HG02571 (cell line): ENCODE data around the gene MCTP1.

ENCODE experiments used
- ATAC-seq: cut with Tn5 transposase; IDR thresholded peaks from one replicate; pipeline ENCODE4 v1.9.1; 2021; ENCODE audit warnings: mild to moderate bottlenecking, moderate library complexity; ENCODE audit not compliant: unreplicated experiment

Gene MCTP1

DNA sequence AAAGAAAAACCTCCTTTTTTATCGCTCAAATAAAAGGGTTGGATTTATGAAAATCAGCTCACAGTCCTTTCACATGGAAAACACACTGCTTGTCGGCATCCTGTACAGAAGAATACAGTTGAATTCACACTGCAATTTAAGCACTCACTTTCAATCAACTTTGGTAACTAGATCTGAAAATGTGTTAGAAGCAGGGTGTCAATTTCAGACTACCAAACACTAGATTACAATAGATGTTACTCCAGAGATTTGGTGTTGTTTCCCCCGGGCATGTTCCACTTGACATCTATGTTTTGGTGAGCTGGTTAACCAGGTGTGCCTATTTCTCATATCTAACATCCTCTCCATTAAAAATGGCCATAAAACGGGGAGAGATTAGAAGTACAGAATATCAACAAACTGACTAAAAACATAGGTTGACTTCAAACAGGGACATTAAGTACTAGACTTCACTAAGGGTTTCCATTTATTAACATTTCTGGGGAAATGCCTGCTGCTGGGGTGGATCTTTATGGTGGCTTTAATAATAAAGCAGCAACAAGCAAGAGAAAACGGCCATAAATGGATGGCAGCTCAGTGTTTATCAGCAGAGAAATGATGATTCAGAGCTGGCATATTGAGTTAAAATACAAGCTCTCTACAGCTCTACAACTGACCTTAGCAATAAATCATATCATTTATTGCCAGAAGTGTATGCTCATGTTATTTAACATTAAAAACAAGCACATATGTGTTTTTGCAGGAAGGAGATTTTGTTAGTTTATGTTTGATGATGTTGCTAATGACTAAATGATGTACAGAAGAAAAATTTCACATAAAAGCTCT, 507.6 kb downstream of the MCTP1 start:
- ATAC-seq, result no peak

DNA sequence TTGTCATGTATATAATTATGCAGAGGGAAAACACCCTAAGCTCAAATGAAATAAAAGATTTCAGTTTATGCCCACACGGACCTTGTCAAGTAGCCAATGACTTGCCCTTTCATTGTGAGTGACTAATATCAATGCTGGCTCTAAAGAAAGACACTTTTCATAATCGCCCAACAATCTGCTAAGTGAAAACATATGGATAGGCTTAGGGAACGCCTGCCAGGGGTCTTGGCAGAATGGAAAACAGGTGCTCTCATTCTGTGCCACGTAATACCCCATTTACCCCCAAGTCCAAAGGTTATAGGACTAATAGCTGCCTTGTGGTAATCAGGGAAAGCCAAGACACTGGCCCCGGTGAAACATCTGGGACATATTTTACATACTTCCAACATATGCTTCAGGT, 508.7 kb downstream of the MCTP1 start:
- no peak for ATAC-seq

DNA sequence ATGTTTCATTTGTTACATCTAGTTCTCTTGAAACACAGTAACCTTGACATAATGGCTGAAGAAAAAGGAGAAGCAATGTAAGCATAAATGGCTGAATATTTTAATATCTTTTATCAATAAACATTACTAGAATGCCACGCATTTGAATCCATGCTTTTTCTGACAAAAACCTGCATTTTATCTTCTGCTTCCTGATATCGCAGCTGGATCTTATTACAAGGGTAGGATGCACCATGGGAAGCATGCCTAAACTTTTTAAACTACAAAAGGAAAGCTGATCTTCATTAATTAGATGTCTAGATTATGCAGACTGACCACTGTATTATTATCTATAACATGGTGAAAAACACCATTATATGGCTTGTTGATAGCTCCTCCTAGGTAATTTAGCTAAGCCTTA, 509.8 kb downstream of the MCTP1 start:
- no peak for ATAC-seq

DNA sequence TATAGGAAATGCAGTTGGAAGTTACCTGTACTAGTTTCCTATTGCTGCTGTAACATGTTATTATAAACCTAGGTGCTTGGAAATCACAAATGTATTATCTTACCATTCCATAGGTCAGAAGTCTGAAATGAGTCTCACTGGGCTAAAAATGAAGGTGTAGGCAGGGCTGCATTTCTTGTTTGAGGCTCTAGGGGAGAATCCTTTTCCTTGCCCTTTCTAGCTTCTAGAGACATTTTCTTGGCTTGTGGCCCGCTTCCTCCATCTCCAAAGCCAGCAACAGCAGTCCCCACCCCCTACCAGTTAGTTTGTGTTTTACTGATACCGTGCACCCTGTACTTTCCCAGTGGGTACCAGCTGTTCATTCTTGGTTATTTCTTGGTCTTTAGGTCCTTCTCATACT, 513.2 kb downstream of the MCTP1 start:
- ATAC-seq, result no peak

DNA sequence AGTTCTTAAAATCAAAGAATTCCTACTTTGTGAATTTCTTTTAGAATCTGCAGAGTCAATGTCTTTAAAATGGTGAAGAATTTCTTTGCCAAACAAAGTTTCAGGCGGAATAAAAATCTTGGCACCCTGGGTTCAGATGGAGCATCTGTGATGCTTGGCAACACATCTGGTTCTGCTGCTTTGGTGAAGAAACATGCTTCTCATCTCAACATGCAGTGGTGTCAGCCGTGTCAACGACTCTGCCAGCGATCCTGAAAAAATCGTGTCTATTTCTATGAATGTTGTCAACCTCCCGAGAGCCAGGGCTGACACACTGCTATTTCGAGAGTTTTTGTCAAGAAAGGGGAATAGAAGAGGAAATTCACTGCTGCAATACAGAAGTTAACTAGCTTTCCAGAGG, 514.9 kb downstream of the MCTP1 start:
- no peak for ATAC-seq

DNA sequence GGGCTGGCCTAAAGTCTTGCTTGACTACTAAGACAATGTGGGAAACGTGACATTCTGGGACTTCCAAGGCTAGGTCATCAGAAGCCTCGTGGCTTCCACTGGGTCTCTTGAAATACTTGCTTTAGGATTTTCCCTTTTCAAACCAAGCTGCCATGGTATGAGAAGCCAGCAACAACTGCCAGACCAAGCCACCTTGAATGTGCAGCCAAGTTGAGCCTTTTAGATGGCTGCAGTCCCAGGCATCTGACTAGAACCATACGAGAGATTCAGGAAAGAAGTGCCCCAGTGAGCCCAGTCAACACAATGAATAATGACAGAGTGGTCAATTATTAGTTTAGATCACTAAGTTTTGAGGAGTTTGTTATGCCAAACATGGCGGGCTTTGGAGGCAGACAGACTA, 523.1 kb downstream of the MCTP1 start:
- no peak for ATAC-seq

DNA sequence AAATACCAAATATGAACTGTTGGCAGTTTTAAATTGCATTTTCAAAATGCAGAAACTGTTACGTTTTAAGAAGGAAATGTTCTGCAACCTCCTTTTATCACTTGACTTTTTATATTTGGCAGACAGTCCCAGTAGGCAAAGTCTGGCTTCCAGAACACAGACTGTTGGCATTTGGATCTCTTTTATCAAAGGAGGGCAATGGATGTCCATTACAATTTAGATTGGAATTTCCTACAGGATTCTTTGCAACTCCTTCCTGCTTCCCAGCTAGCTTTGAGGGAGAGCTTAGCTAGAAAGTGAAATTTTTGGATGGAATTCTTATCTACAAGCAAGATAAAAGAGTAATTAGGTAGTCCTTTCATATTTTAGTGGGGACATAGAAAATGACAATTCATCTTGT, 523.8 kb downstream of the MCTP1 start:
- ATAC-seq, result no peak

DNA sequence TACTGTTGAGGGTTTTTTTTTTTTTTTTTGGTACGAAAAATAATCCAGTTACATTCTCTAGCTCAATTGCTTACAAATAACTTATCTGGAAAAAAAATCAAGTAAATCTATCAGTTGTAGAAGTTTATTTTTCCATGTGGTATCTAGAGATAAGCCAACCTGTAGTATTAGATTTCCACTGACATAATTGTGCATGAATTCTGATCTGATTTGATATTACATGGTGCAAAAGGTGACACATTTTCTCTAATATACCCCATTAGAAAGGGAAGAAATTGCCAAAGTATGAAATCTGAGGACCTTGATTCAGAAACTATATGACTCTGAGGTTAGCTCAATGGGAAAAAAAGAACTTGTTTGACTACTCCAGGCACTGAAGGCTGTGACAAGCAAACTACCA, 524.9 kb downstream of the MCTP1 start:
- no peak for ATAC-seq

DNA sequence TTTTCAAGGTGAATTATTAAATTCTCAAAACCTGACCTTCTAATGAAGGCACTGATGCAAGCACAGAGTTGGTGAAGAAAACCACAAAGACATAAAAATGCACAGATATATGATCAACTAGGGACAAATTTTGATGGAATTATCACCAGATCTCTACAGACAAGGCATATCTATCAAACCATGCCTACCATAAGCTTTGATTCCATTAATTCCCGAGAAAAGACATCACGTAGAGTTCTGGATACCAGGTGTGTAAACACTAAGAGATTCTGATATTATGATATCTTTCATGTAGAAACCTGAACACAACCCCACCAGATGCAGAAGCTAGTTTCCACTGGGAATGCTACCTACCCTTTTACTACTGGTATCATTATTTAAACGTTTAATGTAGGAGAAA, 525.9 kb downstream of the MCTP1 start:
- no peak for ATAC-seq

DNA sequence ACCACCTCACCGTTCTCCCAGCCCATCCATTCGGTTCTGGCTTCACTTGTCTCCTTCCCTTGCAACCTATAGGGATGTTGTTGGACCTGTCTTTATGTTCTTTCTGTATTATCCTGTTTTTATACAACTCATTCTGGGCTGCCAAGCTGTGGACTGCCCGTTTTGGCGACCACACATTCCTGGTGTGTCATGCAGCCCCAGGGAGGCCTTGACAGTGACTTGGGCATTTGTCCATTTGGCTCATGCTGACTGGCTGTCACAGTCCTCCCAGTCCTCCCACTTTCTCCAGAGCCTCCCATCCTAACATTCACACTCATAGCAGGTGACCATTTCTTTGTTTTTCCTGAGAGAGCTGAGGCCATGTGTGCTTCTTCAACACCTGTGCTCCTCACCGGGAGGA, 530.1 kb downstream of the MCTP1 start:
- ATAC-seq, result no peak

DNA sequence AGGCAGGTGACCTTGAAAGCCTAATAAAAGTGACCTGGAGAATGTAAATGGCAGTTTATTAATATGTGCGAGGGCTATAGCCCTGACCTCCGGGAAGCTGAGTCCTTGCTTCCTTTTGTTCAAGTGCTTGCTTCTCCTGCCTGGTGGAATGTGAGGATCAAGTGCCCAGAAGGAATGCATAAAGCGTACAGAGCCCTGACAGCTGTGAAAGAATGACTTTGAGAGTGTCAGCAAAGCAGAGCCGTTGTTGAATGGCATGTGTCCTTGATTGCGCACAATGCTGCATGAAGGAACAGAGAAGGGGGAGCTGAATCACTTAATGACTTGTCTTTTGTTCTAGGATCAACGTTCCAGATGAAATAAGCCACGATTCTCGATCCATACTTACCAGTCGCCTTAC, 533.4 kb downstream of the MCTP1 start:
- no peak for ATAC-seq

DNA sequence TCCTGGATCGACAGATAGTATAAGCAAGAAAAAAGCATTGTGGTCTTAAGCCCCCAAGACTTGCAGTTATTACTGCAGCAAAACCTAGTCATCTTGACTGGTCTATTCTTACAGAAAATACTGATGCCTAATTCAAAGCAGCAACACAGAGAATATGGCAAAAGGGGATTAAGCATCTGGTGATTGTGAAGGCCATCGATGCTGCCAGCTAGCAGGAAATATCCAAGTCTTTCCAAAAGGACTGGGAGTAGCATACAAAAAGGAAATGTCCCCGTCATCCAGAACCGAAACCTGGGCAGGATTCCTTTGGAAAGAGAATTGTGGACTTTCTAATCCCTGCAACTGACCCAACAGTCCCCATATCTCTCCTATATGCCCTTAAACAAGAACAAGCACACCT, 534.2 kb downstream of the MCTP1 start:
- ATAC-seq, result no peak

DNA sequence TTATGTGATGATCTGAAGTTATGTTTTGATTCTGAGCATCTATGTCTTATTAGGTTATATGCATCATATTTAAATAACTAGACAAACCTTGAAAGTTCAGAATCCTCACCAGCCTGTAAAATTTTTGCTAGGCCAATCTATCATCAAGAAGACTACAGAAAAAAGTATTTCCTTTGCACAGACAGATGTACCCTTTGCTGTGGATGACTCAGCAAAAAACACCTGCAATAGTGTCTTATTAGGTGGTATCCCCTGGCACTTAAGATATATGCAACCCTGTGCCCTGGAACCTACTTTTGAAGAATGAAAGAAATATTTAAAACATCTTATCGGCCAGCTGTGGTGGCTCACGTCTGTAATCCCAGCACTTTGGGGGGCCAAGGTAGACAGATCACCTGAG, 535.9 kb downstream of the MCTP1 start:
- ATAC-seq, result no peak

DNA sequence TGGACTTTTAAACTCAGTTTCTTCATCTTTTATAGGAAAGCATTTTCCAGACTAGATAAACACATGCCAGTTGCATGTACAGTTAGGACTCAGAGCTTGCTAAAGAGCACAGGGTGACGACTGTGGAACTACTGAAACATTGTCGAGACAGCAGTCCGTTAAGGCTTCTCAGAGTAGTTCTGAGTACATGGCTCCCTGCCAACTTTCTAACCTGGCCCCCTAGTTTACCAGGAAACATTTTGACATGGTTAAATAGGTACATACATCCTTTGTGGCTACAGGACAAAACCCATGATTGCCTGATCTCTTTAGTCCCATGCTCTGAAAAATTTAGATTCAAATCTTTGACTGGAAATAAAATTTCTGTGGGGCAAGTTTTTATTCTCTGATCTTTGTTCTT, 536.7 kb downstream of the MCTP1 start:
- no peak for ATAC-seq

DNA sequence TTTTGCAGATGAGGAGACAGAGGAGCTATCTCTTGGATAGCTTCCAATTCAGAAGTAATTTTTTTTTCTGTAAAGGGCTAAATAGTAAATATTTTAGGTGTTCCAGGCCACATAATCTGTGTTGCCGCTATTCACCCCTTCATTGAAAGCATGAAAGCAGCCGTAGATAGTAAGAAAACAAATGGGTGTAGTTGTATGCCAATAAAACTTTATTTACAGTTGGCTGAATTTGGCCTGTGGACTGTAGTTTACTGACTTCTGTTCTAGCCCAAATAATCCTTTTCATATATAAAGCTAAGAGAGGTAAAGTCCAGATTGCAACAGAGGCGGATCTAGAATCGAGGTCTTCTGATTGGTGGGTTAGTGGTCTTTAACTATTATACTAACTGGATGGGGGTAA, 537.5 kb downstream of the MCTP1 start:
- no peak for ATAC-seq

DNA sequence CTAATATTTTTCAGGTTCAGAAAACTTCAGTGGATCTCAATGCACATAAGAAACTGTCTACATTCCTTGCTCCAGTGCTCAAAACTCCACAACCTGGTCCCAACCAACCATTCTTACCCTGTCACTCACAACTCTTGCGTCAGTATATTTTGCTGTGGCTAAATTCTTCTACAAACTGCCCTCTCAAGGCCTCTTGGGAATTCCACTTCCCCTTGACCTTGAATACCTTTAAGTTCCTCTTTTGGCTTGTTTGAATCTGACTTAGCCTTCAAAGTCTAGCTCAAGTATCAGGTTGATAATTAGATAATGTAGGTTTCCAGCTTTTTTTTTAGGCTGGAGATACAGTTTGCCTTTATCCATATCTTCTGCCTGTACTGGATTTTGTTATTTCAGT, 538.2 kb downstream of the MCTP1 start:
- ATAC-seq, result no peak

DNA sequence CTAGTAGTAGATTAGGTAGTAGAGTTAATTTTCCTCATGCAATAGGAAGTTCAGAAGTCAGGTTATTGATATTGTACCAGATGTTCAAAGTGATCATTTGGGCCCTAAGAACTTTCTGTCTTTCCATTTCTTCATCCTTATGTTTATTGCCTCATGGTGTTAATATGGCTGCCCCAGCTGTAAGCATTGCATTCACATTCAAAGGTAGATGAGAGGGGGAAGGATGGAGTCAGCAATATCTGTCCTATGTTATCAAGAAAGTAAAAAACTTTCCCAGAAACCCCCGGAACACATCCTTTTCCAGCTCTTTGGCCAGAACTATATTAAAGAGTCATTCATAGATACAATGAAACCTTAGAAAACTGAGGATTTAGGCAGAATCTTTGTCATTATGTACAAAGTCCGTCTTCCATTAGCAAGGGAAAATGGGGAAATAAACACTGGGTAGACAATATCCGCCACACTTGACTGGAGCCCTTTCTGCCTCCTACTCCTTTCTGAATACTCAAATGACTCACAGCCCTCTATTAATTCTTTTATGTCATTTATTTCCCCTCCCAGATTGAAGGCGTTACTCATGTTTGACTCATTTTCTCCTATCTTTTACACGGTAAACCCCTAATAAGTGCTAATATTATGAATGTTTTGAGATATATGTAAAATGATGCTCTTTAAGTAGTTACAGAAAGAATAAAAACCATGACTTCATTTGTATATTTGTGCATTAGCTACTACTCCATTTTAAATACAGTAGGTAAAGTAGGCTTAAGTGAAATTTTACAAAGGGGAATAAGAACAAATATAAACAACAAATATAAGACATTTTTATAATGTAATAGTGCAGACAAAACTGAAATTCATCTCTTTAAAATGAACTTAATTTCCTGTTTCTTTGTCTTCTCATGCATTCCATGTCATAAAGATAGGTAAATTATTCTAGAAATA, 538.8 kb downstream of the MCTP1 start:
- peak; percentile 73 for ATAC-seq

DNA sequence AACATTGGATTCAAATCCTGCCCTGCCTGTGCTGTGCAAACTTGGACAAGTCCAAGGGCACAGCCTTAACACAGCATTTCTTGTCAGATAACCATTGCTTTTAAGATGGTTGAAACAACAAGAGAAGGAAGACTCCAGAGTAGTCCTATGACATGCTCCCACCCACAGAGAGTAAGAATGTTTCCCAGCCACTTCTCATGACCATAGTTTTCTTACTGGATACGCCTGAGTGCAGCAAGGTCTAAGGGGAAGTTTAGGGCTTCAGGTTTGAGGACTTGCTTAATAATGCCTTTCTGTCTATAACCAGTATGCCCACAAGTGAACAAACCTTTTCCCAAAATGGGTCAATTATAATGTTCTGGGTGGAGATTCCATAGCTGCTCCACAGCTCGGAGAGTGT, 540.0 kb downstream of the MCTP1 start:
- ATAC-seq, result no peak

DNA sequence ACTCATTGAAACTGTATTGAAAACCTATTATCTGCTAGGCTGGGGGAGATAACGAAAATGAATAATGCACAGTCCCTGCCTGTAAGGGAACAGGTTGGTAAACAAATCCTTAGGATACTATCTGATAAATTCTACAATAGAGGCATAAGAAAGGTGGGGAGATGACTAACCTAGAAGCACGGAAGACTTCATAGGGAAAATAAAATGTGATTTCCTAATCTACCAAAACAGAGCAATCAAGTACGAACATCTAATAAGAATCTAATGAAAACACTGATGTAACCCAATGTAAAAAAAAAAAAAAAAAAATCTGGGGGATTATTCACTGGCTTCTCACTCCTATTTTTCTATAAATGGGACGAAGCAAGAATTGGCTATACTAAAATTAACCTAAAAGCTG, 542.0 kb downstream of the MCTP1 start:
- ATAC-seq, result no peak

DNA sequence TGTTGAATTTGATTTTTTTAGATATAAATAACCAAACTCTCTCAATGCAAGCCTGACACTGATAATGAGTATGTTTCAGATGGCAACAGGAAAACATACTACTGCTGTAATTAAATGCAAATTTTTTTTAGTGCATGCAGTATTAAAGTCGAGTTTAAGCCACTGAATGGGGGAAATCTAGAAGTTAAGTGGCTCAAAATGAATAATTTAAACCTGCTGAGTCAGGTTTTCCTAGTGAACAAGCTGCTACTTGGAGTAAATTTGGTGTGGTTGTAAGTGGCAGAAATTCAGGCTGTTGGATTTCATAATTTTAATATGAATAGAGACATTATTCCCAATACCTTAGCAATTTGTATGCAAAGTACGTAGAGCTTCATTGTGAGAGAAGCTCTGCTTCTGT, 544.6 kb downstream of the MCTP1 start:
- no peak for ATAC-seq

DNA sequence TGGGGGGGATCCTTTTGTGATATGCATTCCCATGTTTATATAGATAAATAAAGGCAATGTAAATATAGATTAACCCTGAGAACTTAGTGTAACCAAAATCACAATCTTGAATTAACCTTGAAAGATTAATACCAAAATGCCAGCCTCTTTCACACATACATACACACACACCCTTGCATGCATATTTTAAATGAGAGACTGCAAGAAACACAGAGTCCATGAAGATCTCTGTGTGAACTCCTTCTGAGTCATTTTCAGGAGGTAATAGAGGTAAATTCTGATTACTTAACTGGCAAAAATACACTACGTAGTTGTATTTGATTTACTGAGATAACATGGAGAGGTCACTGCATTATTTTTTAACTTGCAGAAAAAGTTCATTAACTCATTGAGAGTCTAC, 548.4 kb downstream of the MCTP1 start:
- ATAC-seq, result no peak

DNA sequence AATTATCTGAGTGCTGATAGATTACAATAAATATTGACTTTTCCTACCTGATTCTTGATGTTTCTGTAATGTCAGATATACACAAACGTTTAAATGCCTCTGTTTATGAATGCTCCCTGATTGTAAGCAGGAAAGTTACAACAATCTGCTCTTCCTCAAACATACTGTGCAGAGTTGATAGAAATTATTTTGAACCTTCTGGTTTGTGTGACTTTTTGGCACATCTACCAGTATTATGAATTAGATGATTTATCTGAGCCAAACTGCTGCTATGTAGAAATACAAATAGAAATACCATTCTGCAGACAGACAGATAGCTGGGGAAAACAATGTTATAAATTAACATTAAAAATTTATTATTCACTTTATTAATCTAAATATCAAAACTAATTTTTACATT, 553.4 kb downstream of the MCTP1 start:
- ATAC-seq, result no peak
